22Rv1 (cell line): ENCODE data around the gene TFF3.

Experiments used
- H3K27ac ChIP-seq: fragments of 450-650 bp; 2 replicates; pipeline ENCODE4 v1.5.1; 2017
- CTCF ChIP-seq: fragments of 450-650 bp; IDR thresholded peaks from 2 replicates; pipeline ENCODE4 v1.5.1; 2017; ENCODE audit warnings: mild to moderate bottlenecking
- ZFX ChIP-seq: fragments of 450-650 bp; IDR thresholded peaks from 2 replicates; pipeline ENCODE4 v1.6.1; 2017; ENCODE audit warnings: antibody characterized with exemption, borderline replicate concordance

The TFF3 gene

GRCh38 chr21:42276526-42277154 is 38.6 kb downstream of the TFF3 start:
- TF ChIP-seq CTCF (no peak), ZFX (no peak)
- H3K27ac ChIP-seq = no peak overlapping the region

DNA sequence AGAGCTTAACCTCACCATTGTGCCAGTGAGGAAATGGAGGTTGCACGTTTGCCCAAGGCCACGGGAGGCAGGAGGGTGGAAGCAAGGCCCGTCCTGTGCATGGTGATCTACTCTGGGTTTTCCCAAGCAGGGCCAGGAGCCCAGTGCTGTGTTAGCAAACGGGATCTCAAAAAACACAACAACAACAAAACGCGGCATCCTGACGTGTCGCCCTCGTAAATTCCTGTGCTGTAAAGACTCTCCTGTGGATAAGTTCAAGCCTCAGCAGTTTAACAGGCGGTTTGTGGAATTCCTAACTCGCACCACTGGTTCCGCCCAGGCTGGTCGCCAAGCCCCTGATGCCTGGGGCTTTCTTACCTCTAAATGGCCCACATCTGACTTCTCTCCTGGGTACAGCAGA is 39.1 kb downstream of the TFF3 start:
- H3K27ac ChIP-seq = no peak overlapping the region
- TF ChIP-seq ZFX (no peak), CTCF (no peak)

DNA sequence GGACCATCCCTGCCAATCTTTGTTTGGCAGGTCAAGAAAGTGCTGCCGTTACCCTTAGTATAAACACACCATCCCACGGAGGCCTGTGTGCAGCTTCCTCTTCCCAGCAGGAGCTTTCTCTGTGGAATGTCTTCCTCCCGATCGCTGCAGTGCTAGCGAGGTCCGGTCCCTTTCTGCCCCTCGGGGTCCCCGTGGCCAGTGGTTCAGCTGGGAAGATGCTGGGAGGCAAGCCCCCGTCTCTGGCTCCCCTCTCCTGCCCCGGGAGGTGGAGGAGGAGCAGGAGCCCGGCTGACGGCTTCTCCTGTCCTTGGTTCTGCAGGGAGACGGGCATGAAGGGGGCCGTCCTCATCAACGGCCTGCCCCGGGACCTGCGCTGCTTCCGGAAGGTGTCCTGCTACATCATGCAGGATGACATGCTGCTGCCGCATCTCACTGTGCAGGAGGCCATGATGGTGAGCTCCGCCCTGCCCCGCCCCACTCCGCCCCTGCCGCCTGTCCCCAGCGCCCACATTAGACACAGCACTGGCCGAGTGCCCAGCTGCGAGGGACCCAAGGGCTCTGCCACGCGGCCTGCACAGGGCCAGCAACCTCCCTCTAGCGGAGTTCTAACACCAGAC is 42.1 kb downstream of the TFF3 start:
- TF ChIP-seq ZFX (no peak), CTCF (no peak)
- no peak overlapping the region for H3K27ac ChIP-seq

DNA sequence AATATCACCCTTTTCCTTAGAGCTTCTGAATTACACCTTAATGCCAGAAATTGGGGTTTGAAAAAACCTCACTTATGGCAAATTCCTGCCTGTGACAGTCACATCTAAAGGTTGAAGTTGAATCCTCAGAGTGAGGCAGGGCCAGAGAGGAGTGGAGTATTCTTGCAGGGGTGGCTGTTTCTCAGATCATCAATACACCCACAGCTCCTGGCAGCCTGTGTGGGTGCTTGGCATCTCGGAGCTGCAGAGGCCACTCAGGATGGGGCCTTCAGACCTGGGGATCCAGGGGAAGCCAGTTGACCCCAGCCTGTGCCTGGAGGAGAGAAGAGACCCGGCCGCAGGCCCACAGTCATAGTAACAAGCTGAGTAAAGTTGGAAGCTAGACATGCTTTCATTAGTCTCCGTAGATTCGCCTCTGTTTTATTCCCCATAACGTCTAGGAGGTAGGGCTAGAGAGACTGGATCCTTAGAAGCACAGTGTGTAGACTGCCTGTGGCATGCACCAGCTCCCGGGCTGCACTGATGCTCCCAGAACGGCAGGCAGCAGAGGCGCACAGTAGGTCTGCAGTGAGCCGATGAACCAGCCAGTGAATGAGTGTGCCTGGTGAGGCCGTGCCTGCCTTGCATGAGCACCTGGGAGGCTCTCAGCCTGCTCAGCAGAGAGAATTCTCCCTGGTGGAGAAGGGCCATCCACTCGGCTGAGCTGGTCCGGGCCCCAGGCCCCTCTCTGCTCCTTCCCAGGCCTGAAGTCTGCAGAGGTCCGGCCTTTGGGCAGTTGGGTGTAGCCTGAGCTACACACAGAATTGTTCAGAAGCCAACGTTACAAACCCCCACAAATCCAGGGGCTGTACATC is 42.9 kb downstream of the TFF3 start:
- TF ChIP-seq CTCF (no peak), ZFX (no peak)
- no peak overlapping the region for H3K27ac ChIP-seq

DNA sequence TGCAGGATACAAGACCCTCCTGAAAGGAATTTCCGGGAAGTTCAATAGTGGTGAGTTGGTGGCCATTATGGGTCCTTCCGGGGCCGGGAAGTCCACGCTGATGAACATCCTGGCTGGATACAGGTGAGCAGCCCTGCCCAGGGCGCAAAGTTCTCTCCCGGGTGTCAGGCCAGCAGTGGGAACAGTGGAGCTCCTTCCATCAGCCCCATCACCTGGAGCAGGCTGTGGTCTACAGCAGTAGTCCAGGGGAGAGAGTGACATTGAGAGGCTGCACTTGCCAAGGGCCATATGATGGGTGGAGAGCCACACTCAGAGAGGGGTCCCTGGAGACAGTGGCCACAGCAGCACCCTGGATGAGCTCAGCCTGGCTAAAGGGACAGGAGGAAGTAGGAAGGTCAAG is 44.1 kb downstream of the TFF3 start:
- TF ChIP-seq ZFX = no peak
- TF ChIP-seq CTCF = no peak

GRCh38 chr21:42269386-42269785 is 45.8 kb downstream of the TFF3 start:
- H3K27ac ChIP-seq = no peak overlapping the region
- TF ChIP-seq ZFX = no peak
- no peak for TF ChIP-seq CTCF

More for the DNA sequence above, 44.1 kb downstream of the TFF3 start:
- H3K27ac ChIP-seq = no peak overlapping the region
